Neutrophil (primary cell): ENCODE data around the gene SEC14L1.

Source experiments
- H3K27ac ChIP-seq: fragments of 200-600 bp; sonication (generic); 2 replicates; pipeline ENCODE4 v1.5.1; 2016; ENCODE audit warnings: mild to moderate bottlenecking, moderate library complexity
- H3K27me3 ChIP-seq: fragments of 200-600 bp; sonication (generic); 2 replicates; pipeline ENCODE4 v1.6.0; 2016; ENCODE audit warnings: mild to moderate bottlenecking
- H3K36me3 ChIP-seq: fragments of 200-600 bp; sonication (generic); 2 replicates; pipeline ENCODE4 v1.5.1; 2017
- H3K4me1 ChIP-seq, 2 experiments: fragments of 200-600 bp in 1 of 2; sonication (generic) in 1 of 2; 1 replicate in 1 of 2; 2 replicates in 1 of 2; pipeline versions ENCODE4 v1.5.1 to v1.6.1; 2013 to 2016; ENCODE audit warnings: low read depth in 1 of 2, low read length in 1 of 2, mild to moderate bottlenecking in 1 of 2, moderate library complexity in 1 of 2; ENCODE audit not compliant: control insufficient read depth in 1 of 2, insufficient read depth in 1 of 2
- H3K4me3 ChIP-seq, 2 experiments: fragments of 200-600 bp in 1 of 2; sonication (generic) in 1 of 2; 1 replicate in 1 of 2; 2 replicates in 1 of 2; pipeline ENCODE4 v1.5.1; 2013 to 2016; ENCODE audit warnings: low read depth in 1 of 2, low read length in 1 of 2, mild to moderate bottlenecking in 1 of 2, moderate library complexity in 1 of 2
- H3K9me3 ChIP-seq: fragments of 200-600 bp; sonication (generic); 2 replicates; pipeline ENCODE4 v1.5.1; 2016
- CTCF ChIP-seq: fragments of 200-600 bp; sonication (generic); IDR thresholded peaks from 2 replicates; pipeline ENCODE4 v1.5.1; 2016; ENCODE audit warnings: antibody characterized with exemption

The SEC14L1 gene

GRCh38 chr17:77140878-77141767 lies at the start of gene SEC14L1:
Gene SEC14L1, plus strand, starts transcription at chr17:77140969. Its CDS starts 2,628 bp downstream, at chr17:77143597.
- Histone ChIP-seq H3K4me1 (peaks cover 81 to 83% of the 10 kb centered on the region in 2 experiments), H3K36me3 (peaks cover 44% of the 10 kb centered on the region), H3K4me3 (peak within 1 kb of the TSS; percentile 88 to 100), H3K27ac (peak within 1 kb of the TSS; percentile 100), H3K9me3 (no peaks in the 10 kb centered on the region), H3K27me3 (no peaks in the 10 kb centered on the region)
- TF ChIP-seq CTCF = no peak

GRCh38 chr17:77092025-77092424 lies 48.7 kb upstream of the SEC14L1 start:
- no peaks in the 10 kb centered on the region for H3K27me3 ChIP-seq
- H3K9me3 ChIP-seq = no peaks in the 10 kb centered on the region
- H3K27ac ChIP-seq = no peak overlapping the region
- no peak overlapping the region for H3K4me3 ChIP-seq
- peaks cover 23 to 26% of the 10 kb centered on the region in 2 experiments for H3K4me1 ChIP-seq
- peaks cover 11% of the 10 kb centered on the region for H3K36me3 ChIP-seq
- TF ChIP-seq CTCF = no peak

DNA sequence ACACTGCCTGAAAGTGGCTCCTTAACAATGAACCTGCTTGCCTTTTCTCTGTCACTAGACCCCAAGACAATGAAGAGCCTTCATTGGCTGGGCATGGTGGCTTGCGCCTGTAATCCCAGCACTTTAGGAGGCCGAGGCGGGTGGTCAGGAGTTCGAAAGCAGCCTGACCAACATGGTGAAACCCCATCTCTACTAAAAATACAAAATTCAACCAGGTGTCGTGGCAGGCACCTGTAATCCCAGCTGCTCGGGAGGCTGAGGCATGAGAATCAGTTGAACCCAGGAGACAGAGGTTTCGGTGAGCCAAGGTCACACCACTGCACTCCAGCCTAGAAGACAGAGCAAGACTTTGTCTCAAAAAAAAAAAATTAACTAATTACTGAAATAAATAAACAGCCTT lies 45.3 kb upstream of the SEC14L1 start:
- H3K27ac ChIP-seq = no peak overlapping the region
- peaks cover 35 to 40% of the 10 kb centered on the region in 2 experiments for H3K4me1 ChIP-seq
- no peak overlapping the region for H3K4me3 ChIP-seq
- H3K27me3 ChIP-seq = no peaks in the 10 kb centered on the region
- H3K9me3 ChIP-seq = no peaks in the 10 kb centered on the region
- TF ChIP-seq CTCF = no peak
- H3K36me3 ChIP-seq = peaks cover 11% of the 10 kb centered on the region

DNA sequence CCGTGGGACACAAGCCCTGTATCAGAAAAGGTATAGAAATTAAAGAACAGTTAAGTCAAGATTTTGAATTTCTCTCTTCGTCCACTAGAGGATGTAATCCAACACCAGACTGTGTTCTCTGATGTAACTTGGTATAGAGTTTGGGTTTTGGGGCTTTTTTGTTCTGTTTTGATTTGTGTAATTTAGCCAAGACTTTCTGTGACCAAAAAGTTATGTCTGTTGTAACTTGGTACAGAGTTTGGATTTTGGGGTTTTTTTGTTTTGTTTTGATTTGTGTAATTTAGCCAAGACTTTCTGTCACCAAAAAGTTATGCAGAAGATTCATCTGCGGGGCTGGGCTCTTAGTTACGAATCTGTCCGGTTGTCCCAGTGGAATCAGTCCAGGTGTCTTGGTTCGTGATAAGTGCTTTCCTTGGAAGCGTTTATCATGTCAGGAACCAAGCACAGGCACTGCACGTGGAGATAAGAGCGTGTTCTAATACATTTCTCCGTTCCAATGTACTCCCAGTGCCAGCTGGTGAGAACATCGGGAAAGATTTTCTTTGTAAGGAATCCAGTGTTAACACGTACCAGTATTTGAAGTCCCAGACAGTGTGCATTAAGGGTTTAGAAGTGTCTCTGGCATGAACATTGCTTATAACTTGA lies 44.1 kb upstream of the SEC14L1 start:
- Histone ChIP-seq H3K4me3 (no peak overlapping the region), H3K9me3 (no peaks in the 10 kb centered on the region), H3K4me1 (peaks cover 42 to 47% of the 10 kb centered on the region in 2 experiments), H3K27me3 (no peaks in the 10 kb centered on the region), H3K27ac (peak overlapping the region; percentile 98), H3K36me3 (peaks cover 11% of the 10 kb centered on the region)
- TF ChIP-seq CTCF = peak; percentile 53

DNA sequence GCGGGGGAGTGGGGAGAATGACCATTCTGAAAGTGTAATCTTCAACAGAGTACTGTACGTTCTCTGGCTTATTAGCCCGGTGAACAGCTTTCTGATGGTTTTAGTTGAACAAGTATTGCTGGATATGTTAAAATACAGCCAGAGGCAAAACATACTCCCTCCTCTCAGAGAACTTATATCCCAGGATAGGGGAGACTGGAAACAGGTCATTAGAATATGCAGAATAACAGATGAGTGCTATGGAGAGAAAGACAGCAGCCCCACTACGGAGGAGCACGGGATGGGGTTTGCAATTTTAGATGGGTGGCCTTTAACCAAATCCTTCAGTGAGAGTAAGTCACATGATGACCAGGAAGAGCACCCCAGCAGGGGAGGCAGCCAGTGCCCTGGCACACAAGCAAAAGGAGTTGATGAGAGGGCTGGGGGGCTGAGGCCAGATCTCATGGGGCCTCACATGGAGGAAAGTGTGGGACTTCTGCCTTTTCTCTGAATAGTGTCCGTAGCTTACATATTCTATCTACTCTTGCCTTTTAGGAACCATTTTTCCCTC lies 43.1 kb upstream of the SEC14L1 start:
- H3K36me3 ChIP-seq = peaks cover 11% of the 10 kb centered on the region
- peak overlapping the region; percentile 98 for H3K27ac ChIP-seq
- no peaks in the 10 kb centered on the region for H3K9me3 ChIP-seq
- peaks cover 42 to 47% of the 10 kb centered on the region in 2 experiments for H3K4me1 ChIP-seq
- no peak for TF ChIP-seq CTCF
- no peaks in the 10 kb centered on the region for H3K27me3 ChIP-seq
- H3K4me3 ChIP-seq = peak overlapping the region; percentile 42 to 52
